Neural progenitor cell (in vitro differentiated cells): ENCODE data around the gene SMTN. TPM values are rescaled to one million over a fixed set of nuclear protein-coding genes. Genes with fewer than 3 reads are reported as not detected.

ENCODE experiments used
- DNase-seq: peaks from one replicate; pipeline ENCODE4 v3.0.0-alpha.2; 2016; ENCODE audit warnings: low spot score
- H2AFZ ChIP-seq: fragments of 200-600 bp; sonication (generic); replicated peaks from 2 replicates; pipeline ENCODE4 v1.6.1; 2016; ENCODE audit warnings: antibody characterized with exemption
- H3F3A ChIP-seq: fragments of 200-600 bp; sonication (generic); 2 replicates; pipeline ENCODE4 v1.6.1; 2016; ENCODE audit warnings: antibody characterized with exemption, low read depth
- H3K27ac ChIP-seq: fragments of 200-600 bp; sonication (generic); 2 replicates; pipeline ENCODE4 v1.5.1; 2016; ENCODE audit warnings: mild to moderate bottlenecking
- H3K27me3 ChIP-seq: fragments of 200-600 bp; sonication (generic); 2 replicates; pipeline ENCODE4 v1.6.1; 2016; ENCODE audit warnings: mild to moderate bottlenecking, moderate library complexity
- H3K36me3 ChIP-seq: fragments of 200-600 bp; sonication (generic); 2 replicates; pipeline ENCODE4 v1.5.1; 2016
- H3K4me1 ChIP-seq: fragments of 200-600 bp; sonication (generic); 2 replicates; pipeline ENCODE4 v1.6.1; 2016; ENCODE audit warnings: mixed run types
- H3K4me2 ChIP-seq: fragments of 200-600 bp; sonication (generic); 2 replicates; pipeline ENCODE4 v1.6.1; 2016
- H3K4me3 ChIP-seq: fragments of 200-600 bp; sonication (generic); 2 replicates; pipeline ENCODE4 v1.5.1; 2016
- H3K79me2 ChIP-seq: fragments of 200-600 bp; sonication (generic); 2 replicates; pipeline ENCODE4 v1.6.1; 2016; ENCODE audit warnings: low read depth
- H3K9ac ChIP-seq: fragments of 200-600 bp; sonication (generic); 2 replicates; pipeline ENCODE4 v1.6.1; 2016
- H3K9me3 ChIP-seq: fragments of 200-600 bp; sonication (generic); 2 replicates; pipeline ENCODE4 v1.5.1; 2016; ENCODE audit warnings: low read depth
- H4K20me1 ChIP-seq: fragments of 200-600 bp; sonication (generic); 2 replicates; pipeline ENCODE4 v1.6.1; 2016; ENCODE audit warnings: low read depth
- H3K27ac Mint-ChIP-seq: 3 replicates; pipeline ENCODE4 v1.8.0; 2021; ENCODE audit warnings: mixed read lengths
- H3K27me3 Mint-ChIP-seq: 2 replicates; pipeline ENCODE4 v1.8.0; 2022; ENCODE audit warnings: low read depth, mild to moderate bottlenecking, inconsistent platforms, moderate library complexity, mixed read lengths; ENCODE audit not compliant: insufficient read depth
- H3K36me3 Mint-ChIP-seq: 3 replicates; pipeline ENCODE4 v1.8.0; 2021; ENCODE audit warnings: mixed read lengths
- H3K4me1 Mint-ChIP-seq: 3 replicates; pipeline ENCODE4 v1.8.0; 2021; ENCODE audit warnings: mixed read lengths
- H3K4me3 Mint-ChIP-seq: 3 replicates; pipeline ENCODE4 v1.8.0; 2021; ENCODE audit warnings: mild to moderate bottlenecking, moderate library complexity, mixed read lengths
- H3K9me3 Mint-ChIP-seq: 3 replicates; pipeline ENCODE4 v1.8.0; 2020; ENCODE audit warnings: mixed read lengths
- EZH2 ChIP-seq: fragments of 200-600 bp; sonication (generic); IDR thresholded peaks from 2 replicates; pipeline ENCODE4 v1.6.1; 2017; ENCODE audit warnings: antibody characterized with exemption, mild to moderate bottlenecking, moderate library complexity
- EZH2phosphoT487 ChIP-seq: fragments of 200-600 bp; sonication (generic); IDR thresholded peaks from 2 replicates; pipeline ENCODE4 v1.6.1; 2017; ENCODE audit warnings: antibody characterized with exemption
- total RNA-seq: library from RNA; depleted of rRNA; stranded (reverse); fragments of >200 nt; gene quantifications from 2 replicates; pipeline ENCODE4 v1.2.3, GENCODE V29; 2015; ENCODE audit warnings: low replicate concordance
- TF ChIP-seq, protein P1 (sequence below): fragments of 200-600 bp; sonication (generic); IDR thresholded peaks from 2 replicates; pipeline ENCODE4 v1.5.1; 2017; ENCODE audit warnings: antibody characterized with exemption, mild to moderate bottlenecking

Gene SMTN
- total RNA-seq, 1 donor from 2014 or later = 14.1 TPM

DNA sequence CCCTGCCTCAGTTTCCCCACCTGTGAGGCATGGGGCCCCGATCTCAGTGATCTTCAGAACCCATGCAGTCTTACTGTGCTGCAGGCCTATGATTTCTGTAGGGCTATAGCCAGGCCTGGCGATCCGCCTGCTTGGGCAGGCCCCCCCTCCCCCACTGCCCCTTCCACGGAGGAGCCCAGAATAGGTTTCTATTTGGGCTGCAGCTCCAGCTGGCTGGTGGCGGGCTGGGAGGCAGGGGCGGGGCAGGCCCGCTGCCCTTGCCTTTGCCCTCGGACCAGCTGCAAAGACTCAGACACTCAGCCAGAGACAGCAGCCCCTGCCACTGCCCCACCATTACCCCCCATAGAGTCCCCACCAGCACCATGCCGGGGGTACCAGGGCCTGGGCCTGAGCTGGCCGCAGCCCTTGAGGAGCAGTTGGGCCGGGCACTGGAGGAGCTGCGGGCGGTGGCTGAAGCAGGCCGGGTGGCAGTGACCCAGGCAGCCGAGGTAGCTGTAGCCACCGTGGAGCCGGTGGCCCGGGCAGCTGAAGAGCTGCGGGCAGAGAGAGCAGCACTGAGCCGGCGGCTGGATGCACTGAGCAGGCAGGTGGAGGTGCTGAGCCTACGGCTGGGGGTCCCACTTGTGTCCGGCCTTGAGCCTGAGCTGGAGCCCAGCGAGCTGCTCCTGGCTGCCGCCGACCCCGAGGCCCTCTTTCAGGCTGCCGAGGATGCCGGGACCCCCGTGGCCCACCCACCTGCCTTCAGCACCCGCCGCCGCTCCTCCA is 12.2 kb downstream of the SMTN start:
- peaks cover 5% of the 10 kb centered on the region for H3K36me3 Mint-ChIP-seq
- Histone ChIP-seq H3K27ac (no peak overlapping the region), H3K4me3 (no peak overlapping the region), H4K20me1 (no peaks in the 10 kb centered on the region), H3K79me2 (no peaks in the 10 kb centered on the region), H3K27me3 (no peaks in the 10 kb centered on the region), H3K36me3 (no peaks in the 10 kb centered on the region), H3K9ac (no peak overlapping the region), H3K4me2 (no peak overlapping the region), H3F3A (no peaks in the 10 kb centered on the region), H2AFZ (no peak overlapping the region), H3K9me3 (no peaks in the 10 kb centered on the region), H3K4me1 (peaks cover 1% of the 10 kb centered on the region)
- peaks cover 2% of the 10 kb centered on the region for H3K27me3 Mint-ChIP-seq
- DNase-seq = no peak
- TF ChIP-seq EZH2 (no peak), EZH2phosphoT487 (no peak)
- TF ChIP-seq, protein P1, sequence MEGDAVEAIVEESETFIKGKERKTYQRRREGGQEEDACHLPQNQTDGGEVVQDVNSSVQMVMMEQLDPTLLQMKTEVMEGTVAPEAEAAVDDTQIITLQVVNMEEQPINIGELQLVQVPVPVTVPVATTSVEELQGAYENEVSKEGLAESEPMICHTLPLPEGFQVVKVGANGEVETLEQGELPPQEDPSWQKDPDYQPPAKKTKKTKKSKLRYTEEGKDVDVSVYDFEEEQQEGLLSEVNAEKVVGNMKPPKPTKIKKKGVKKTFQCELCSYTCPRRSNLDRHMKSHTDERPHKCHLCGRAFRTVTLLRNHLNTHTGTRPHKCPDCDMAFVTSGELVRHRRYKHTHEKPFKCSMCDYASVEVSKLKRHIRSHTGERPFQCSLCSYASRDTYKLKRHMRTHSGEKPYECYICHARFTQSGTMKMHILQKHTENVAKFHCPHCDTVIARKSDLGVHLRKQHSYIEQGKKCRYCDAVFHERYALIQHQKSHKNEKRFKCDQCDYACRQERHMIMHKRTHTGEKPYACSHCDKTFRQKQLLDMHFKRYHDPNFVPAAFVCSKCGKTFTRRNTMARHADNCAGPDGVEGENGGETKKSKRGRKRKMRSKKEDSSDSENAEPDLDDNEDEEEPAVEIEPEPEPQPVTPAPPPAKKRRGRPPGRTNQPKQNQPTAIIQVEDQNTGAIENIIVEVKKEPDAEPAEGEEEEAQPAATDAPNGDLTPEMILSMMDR = no peak
- H3K4me3 Mint-ChIP-seq = no peak overlapping the region
- no peaks in the 10 kb centered on the region for H3K9me3 Mint-ChIP-seq
- peaks cover 2% of the 10 kb centered on the region for H3K4me1 Mint-ChIP-seq
- H3K27ac Mint-ChIP-seq = no peak overlapping the region

DNA sequence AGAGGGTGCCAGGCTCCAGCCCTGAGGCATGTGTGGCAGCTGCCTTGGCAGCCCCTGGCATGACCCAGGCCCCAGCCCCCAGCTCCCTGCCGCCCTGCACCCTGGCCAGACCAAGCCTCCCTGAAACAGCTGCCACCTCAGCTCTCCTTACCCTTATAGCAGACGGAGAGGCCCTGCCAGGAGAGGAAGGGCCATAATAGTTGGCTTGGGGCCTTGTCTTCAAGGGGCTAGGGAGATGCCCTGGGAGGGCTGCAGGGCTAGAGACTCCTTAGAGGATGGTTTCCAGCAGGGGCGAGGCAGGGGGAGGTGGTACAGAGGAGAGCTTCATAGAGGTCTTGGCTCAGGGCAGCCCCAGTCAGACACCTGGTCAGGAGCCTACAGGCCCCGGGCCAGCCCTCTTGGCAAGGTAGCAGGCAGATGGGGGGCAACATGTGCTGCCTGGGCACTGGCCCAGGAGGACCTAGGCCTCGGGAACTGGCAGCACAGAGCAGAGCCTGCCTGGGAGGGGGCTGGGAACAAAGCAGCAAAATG is 13.0 kb downstream of the SMTN start:
- H3K36me3 ChIP-seq = no peaks in the 10 kb centered on the region
- H3K27ac ChIP-seq = no peak overlapping the region
- Mint-ChIP-seq H3K27ac (no peak overlapping the region), H3K4me3 (no peak overlapping the region), H3K4me1 (peaks cover 2% of the 10 kb centered on the region), H3K36me3 (peaks cover 5% of the 10 kb centered on the region), H3K27me3 (peaks cover 2% of the 10 kb centered on the region), H3K9me3 (no peaks in the 10 kb centered on the region)
- no peak overlapping the region for H3K4me2 ChIP-seq
- no peaks in the 10 kb centered on the region for H3K9me3 ChIP-seq
- H3K4me1 ChIP-seq = peaks cover 3% of the 10 kb centered on the region
- DNase-seq = no peak
- no peaks in the 10 kb centered on the region for H3K27me3 ChIP-seq
- H3K4me3 ChIP-seq = no peak overlapping the region
- H2AFZ ChIP-seq = no peak overlapping the region
- H3K79me2 ChIP-seq = no peaks in the 10 kb centered on the region
- TF ChIP-seq EZH2 (no peak), EZH2phosphoT487 (no peak)
- TF ChIP-seq, protein P1 = no peak
- H3K9ac ChIP-seq = no peak overlapping the region
- H4K20me1 ChIP-seq = no peaks in the 10 kb centered on the region
- H3F3A ChIP-seq = no peaks in the 10 kb centered on the region

DNA sequence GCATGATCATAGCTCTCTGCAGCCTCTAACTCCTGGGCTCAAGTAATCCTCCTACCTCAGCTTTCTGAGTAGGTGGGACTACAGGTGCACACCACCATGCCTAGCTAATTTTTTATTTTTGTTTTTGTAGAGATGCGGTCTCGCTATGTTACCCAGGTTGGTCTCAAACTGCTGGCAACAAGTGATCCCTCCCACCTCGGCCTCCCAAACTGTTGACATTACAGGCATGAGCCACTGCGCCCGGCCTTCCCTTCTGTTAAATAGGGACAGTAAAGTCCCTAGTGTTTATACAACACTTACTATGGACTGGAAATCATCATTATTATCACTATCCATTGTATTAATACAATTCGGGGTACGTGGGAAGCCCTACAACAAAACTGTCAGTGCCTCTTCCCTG is 13.6 kb downstream of the SMTN start:
- DNase-seq = no peak
- H3K4me1 ChIP-seq = peaks cover 3% of the 10 kb centered on the region
- Mint-ChIP-seq H3K4me3 (no peak overlapping the region), H3K36me3 (peaks cover 5% of the 10 kb centered on the region), H3K27me3 (peaks cover 2% of the 10 kb centered on the region), H3K4me1 (peaks cover 2% of the 10 kb centered on the region), H3K9me3 (no peaks in the 10 kb centered on the region), H3K27ac (no peak overlapping the region)
- H3K36me3 ChIP-seq = no peaks in the 10 kb centered on the region
- no peak overlapping the region for H3K4me3 ChIP-seq
- no peak overlapping the region for H3K4me2 ChIP-seq
- no peak for TF ChIP-seq EZH2phosphoT487
- TF ChIP-seq, protein P1 = no peak
- H3K79me2 ChIP-seq = no peaks in the 10 kb centered on the region
- no peaks in the 10 kb centered on the region for H3K27me3 ChIP-seq
- no peaks in the 10 kb centered on the region for H4K20me1 ChIP-seq
- no peak overlapping the region for H3K9ac ChIP-seq
- no peaks in the 10 kb centered on the region for H3F3A ChIP-seq
- H3K9me3 ChIP-seq = no peaks in the 10 kb centered on the region
- H2AFZ ChIP-seq = no peak overlapping the region
- no peak overlapping the region for H3K27ac ChIP-seq
